HG03378 (cell line): ENCODE results near the gene CD58.

Experiments
- ATAC-seq: cut with Tn5 transposase; IDR thresholded peaks from one replicate; pipeline ENCODE4 v1.9.1; 2021; ENCODE audit warnings: mild to moderate bottlenecking, moderate library complexity; ENCODE audit not compliant: unreplicated experiment

The CD58 gene

DNA sequence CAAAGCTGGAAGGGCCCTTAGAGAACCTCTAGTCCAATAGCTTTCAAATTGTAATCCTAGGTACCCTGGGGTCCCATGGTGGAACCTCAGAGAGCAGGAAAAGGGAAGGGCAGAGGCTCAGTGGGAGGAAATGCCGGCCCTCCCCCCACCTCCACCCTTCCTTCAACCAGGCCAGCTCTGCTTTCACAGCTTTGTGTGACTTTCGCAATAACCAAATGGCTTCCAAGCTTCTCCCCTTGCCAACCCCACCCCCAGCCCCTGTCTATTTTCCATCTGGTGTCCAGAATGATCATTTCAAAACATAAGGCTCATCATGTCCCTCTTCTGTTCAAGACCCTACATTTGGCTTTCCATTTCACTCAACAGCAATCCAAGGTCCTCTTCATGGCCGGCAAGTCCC, 74.4 kb downstream of the CD58 start:
- ATAC-seq: no peak

DNA sequence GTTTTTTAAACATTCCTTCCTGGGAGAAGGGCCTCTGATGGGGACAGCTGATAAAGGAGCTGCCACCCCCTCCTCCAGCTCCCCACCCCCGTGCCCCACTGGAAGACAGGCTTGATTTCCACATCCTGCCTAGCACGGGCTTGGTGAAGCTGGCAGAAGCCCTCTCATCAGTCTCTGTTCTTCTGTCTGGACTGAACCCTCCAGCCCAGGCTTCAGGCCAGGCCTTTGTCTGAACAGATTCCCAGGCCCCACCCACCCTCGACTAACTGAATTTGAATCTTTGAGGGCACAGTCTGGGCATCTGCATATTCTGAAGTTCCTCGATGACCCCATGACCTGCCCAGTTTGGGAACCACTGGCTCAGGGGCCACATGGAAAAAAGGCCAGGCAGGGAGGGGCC, 75.3 kb downstream of the CD58 start:
- ATAC-seq: no peak

DNA sequence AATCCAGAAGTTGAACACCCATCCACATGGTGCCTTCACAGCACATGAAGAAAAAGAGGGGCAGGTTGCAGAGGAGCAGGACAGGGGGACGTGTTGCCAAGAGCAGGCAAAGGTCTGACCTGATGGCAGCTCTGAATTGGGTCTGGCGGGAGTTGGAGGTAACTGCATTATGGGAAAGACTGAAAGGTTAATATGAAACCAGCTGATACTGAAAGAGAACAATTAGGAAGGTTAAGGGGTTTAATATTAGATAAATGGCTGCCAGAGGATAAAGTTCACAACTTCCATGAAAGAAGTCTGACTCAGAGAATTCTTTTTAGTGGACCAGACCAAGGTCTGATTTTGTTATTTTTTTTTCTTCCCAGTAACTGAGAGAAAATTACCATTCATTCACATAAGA, 76.1 kb downstream of the CD58 start:
- ATAC-seq: no peak

DNA sequence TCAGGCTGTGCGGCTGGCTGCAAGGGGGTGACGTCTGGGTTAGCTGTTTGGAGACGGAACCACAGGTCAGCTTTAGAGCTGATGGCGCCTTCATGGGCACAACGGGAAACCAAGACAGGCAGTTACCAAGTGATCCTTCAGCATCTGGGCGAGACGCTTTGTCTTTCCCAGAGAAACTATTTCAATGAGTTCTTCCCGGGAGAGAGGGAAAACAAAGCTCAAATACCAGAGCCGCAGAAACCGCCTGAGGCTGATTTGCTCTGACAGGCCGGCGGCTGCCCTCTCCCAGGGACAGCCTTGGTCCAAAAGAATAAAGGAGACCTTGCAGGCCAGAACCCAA, 76.5 kb downstream of the CD58 start:
- no peak for ATAC-seq

DNA sequence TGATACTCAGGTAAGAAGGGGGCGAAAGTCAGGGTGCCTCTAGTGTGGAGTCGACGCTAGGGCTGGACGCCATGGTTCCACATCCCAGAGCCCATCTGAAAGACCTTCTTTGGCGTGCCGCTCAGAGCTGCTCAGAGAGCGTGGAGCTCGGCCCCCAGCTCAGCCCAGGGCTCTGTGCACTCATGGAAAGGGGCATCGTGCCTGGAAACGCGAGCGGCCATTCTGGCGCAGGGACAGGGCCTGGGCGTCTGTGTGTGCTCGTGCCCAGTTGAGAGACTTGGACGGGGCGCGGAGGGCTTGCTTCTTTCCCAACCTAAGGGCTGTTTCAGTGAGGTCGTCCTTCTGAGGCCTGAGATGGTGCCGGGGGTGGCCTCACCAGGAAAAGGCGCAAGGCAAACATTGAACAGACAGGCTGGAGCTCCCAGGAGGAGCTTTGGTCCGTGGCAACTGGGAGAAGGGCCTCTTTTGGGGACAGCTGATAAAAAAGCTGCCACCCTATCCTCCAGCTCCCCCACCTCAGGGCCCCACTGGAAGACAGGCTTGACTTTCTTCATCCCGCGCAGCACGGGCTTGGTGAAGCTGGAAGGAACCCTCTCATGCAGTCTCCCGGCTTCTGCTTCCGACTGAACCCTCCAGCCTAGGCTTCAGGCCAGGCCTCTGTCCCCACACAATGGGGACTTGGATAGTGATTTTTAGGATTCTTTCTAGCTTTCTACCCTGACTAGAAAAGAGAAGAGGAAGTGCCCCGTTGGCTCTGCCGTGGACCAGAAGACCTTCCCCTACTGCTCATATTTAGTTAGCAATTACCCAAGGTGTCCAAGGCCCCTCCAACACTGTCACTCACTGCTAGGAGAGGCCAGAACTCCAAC, 77.1 kb downstream of the CD58 start:
- ATAC-seq: no peak

DNA sequence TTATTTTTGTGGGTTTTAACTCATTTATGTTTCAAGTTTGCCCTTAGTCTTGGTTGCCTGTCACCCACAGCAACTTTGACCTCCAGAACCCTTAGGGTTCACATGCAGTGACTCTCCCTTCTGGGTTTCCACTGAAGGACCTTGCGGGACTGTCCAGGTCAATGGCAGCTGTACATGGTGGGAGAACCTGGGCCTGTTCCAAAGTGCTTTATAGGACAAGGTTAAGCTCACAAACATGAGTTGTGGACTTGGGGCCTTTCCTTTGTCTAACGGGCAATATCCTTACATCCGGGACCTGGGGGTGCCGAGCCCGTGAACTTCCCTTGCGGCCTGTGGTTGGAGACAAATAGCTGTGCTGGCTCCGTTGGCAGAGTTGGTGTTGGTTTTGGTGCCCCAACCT, 77.8 kb downstream of the CD58 start:
- no peak for ATAC-seq

DNA sequence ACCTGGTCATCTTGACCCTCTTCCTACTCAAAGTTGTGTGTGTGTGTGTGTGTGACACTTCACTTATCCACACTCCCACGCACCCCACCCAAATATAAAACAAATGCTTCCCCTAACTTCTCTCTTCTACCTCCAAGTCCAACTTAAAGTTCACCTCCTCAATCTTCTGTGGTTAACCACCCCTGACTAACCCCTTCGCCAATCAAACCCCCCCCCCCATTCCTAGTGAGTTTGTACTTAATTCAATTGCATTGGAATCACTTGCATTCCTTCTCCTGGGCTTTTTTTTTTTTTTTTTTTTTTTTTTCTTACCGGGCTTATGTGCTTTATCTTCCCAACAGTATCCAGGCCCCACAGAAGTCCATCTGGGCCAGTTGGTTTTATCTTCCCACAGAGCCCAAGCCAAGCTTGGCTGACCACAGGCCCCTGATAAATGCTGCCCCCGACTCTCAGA, 78.4 kb downstream of the CD58 start:
- ATAC-seq: no peak

DNA sequence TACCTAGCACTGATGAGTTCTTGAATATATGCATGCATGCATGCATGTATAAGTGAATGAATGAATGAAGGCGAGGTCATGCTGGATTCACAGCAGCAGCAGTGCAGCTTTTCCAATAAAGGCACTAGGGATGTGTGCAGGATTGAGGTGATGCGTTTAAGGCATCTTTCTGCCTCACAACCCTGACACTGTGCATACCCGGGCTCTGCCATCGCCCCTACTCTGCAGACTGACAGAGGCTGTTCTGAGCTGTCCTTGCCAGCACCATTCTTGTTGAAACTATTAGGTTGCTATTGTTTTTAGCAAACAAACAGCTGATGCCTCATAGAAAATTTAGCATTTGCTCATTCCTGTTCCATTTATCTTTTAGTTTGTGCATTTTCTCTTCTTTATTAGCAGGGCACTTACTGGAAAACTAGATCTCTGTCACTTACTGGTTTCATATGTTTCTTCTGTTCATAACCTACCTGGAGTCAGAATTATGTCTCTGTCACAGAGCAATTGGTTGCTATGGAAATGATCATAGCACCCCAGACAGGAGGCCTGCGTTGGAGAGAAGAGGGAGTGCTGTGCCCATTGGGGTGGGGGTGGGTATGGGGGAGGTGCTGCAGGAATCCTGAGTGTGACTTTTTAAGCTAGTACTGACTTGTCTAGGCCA, 79.0 kb downstream of the CD58 start:
- ATAC-seq: no peak

DNA sequence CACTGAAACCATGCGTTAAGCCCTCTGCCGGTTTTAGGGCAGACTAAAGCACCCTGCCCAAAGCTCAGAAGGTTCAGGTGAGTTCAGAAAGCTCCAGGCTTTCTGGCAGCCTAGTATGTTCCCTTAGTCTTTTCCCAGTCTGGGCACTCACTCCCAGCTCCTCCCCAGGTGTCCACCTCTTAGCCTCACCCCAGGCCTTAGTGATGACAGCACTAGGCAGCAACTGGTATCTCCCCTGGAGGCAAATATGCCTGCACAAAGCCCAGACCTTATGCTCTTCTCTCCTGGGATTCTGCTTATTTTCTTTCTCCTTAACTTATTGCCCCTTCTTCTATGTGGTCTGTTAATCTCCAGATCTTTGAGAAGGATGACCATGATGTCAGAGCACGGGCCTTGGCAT, 80.2 kb downstream of the CD58 start:
- ATAC-seq: no peak

DNA sequence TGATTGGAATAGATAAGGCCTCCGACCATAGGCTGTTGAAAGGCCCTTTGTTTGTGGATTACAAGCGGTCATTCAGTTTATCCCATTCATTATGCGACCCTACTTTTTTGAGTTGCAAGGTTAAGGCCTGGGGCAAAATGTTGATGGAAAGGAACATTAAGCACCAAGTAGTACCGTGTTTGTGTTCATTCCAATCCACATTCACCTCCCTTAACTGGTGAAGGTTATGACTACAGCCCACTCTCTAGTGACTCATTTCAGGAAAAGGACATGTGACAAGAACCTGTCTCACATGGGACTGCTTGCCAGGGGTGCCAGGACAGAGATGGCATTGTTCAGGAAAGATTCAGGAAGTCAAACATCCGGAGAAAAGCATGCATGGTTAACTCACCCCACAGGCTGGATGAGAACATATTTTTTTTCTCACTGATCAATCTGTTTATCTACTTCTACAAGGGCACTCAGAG, 81.6 kb downstream of the CD58 start:
- peak; percentile 58 for ATAC-seq

DNA sequence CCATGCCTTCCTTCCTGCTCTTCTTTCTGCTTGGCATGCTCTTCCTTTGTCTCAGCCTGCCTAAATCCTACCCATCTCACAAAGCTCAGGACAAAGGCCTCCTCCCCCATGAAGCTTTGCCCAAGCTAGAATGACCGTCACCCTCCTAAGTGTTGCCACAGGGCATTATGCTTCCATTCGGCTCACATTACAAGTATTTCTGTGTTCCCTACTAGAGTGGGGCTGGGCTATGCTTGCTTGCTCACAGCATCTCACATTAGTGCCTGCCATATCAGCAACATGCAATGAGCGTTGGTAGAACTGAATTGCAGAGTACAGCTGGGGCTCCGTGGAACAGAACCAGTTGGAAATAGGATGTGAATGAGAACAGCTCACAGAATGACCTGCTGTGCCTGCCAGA, 82.8 kb downstream of the CD58 start:
- no peak for ATAC-seq

DNA sequence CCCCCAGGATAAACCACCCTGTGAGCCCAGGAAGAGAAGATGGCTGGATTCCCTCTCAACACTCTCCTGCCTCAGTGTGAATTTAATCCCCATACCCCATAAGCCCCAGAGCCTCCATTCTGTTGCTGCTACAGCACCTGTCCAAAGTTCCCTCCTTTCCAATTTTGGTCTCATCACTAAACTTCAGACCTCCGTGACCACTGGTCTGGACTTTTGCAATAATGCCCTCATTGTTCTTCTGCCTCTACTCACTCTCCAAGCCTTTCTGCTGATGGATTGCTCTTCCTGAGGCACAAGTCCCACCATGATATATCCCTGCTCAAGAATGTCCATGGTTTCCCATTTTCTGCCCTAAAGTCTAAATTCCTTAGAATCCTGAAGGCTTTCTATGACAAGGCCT, 83.2 kb downstream of the CD58 start:
- no peak for ATAC-seq

DNA sequence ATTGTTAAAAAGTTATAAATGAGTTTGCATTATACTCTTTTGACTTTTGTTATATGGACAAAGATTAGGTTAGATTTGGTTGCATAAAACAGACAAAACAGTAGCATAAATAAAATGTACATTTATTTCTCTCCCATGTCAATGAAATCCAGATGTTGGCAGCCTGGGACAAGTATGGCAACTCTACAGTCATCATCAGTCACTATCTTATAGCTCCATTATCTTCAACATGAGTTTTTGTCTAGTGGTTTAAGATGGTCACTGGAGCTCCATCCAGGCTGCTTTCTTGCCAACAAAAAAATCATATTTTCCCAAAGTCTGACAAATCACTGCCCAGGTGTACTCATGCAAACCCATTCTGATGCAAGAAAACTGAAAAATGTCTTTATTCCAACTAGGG, 83.8 kb downstream of the CD58 start:
- no peak for ATAC-seq

DNA sequence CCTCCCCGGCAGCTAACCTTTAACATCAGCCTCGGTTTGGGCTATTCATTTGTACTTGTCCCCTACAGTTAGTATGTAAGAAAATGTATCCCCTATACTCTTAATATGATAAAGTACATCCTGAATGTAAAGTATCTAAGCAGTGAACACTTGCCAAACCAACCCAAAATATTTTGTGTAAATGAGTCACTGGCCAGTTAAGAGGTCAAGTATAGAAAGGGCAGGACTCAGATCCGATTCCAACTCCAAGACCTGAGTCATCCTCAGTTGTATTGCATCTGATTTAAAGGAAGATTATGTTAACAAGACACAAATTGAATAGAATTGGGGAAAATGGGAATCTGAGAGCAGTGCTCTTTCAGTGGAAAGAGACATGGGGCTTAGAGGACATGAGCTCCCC, 84.4 kb downstream of the CD58 start:
- no peak for ATAC-seq

DNA sequence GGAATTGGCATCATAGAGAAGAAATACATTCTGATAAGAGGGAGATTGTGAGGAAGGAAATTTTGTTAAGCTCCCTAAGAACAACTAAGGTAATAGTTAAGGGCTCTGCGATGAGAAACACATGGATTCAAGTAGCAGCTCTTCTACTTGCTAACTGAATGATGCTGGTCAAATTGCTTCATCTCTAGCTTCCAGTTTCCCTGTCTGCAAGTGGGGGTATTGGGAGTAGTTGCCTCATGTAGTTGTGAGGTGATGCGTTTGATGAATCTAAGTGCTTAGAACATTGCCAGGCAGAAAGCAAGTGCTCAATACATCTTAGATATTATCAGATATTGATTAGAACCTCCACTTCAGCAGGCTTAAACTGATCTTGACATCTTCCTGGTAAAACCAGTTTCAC, 84.8 kb downstream of the CD58 start:
- no peak for ATAC-seq

DNA sequence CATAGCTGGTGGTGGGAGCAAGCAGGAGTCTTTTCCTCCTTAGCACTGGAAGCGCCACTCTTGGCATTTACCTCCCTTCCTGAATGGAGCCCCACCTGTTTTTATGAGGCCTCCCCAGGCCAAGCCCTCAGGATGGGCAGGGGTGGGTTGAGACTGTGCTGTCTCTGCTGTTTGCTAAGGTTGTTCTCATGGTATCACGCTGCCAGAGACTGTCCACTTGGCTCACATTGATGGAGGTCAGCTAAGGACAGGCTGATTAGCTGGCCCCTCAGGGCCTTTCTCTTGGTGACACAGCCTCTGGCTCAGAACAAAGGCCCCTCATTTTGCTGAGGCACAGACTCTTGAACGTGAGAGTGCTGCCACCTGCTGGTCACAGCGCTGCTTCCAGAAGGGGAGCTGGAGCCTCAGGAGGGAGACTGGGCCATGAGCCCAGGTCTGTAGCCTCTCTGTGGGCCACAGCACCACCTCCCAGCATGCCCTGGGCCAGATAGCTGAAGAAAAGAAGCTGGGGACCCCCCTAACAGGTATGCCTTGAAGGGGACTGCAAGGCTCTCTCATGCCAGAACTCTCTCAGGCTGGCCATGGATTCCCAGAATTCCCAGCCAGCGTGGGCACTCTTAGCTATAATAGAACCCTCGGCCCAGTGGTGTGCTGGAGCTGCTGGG, 85.6 kb downstream of the CD58 start:
- peak; percentile 84 for ATAC-seq

DNA sequence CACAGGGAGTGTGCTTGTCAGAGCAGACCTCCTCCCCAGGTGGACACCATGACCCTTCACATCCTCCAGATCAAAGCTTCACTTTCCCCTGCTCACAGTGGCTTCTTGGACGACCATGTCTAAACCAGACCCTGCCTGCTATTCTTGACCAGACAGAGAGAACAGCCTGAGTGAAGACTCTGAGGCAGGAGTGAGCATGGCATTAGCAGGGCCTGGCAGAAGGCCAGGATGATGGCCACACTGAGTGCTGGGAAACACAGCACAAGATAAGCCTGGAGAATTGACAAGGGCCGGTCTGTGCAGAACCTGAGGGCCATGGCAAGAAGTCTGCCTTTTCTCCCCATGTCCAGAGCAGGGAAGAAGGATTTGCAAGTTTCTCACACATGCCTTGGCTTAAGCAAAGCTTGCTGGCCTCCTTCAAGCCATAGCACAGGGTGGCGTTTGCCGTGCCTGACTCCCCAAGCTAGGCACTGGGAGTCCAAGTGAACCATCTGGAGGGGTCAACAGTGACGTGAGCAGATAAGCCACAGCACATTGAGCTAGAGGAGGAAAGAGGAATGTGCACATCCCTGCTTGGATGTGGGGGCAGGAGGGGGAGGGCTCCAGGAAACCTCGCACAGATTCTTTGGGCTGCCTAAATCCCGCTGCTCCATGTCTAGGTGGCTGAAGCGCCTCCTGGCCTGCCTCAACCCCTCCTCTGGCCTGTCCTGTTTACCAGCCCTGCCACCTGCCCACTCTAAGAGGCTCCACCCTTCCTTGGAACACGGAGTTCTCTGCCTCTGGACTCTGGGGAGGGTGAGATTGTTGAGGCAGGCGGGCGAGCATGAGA, 87.1 kb downstream of the CD58 start:
- no peak for ATAC-seq

DNA sequence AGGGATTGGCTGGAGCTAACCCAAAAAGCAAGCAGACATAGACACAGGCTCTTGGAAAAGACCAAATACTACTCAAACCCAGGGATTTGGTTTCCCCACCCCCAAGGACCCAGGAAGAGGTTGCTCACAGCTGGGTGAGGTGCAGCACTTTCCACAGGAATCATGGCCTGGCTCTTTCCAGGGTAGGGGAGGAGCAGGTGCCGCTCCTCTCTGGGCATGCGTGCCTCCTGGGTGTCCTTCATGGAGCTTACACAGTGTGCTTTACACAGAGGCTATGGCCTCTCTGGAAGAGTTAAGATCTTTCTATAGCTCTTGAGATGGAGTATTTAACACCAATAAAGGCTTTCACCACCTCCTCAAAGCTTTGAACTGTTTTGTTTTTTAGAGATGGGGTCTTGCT, 88.3 kb downstream of the CD58 start:
- no peak for ATAC-seq

DNA sequence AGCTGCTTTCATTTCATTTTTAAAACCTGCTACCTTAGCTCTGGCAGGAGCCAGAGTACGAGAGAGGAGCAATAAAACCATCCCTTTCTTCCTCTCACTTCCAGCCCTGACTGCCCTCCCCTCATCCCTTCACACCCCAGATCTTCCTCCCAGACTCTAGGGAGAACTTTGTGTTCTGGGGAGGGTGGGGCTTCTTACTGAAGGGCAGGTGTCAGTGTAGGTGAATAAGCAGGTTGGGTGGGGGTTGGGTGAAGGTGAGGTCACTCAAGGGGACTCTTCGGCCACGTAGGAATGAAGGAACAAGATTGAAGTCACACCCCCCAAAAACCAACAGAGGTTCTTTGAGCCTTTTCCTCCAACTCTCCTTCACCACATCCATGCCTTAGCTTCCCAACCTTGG, 88.9 kb downstream of the CD58 start:
- no peak for ATAC-seq

DNA sequence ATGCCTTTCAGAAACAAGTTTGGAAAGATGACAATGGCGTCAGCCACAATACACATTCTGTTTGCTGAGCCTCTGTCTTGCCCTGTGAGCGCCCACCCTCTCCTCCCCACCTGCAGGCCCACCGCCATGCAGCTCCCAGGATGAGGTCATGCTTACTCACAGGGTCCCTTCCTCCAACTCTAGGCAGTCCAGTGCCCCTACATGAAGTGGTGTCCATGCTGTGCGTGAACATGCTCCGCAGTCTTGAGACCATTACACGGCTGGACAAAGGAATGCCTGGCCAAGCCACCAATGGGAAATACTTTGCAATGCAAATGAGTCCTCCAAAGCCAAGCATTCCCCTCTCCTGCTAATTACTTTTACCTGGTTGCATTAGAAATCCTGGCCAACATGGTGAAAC, 92.2 kb downstream of the CD58 start:
- no peak for ATAC-seq

DNA sequence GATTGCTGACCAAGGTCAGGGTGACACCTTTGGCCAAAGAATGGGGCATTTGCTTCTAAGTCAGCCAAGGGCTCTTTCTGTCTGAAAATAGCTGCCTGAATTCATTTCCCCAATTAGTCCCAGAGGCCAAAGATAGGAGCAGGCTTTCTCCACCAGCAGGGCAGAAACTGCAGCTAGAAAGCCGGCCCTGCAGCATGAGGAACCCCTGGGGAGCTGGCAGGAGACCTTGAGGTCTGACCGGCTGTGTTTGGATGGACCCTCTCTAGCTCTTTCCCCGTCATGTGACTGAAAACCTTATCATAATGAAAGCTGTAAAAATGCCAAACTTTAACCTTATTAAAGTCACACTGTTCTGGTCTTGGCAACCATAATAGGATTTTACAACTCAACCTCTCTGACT, 93.4 kb downstream of the CD58 start:
- ATAC-seq: no peak
